ENCODE data around the gene THAP12. TPM values are rescaled to one million over a fixed set of nuclear protein-coding genes. Genes with fewer than 3 reads are reported as not detected.

The THAP12 gene
- total RNA-seq, 1 donor from 2014 or later = 34.3 TPM

DNA sequence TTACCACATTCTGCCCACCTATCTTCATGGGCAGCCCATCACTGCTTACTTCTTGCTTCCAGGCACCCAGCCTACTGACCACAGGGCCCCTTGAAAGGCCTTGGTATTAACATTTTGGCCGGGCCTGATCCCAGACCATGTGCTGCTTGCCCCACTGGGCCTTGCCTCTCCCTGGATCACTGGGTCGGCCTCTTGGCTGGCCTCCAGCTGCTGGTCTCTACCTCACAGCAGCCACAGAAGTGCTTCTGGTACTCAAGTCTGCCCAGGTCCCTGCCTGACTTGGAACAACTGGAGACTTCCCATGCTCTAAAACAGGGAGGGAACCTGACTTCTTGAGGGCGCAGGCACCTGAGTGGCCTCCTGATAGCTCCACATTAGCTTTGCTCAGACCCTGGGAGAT, 63.6 kb downstream of the THAP12 start:
- peak; percentile 41 for DNase-seq
- intact Hi-C loops (cut with DNase I) = loop anchor here (10.0 kb wide), 1 partner anchor 102 kb away; no protein-coding TSS in a partner anchor

GRCh38 chr11:76316726-76317125, 64.2 kb downstream of the THAP12 start:
- ATAC-seq (no peak), DNase-seq (no peak)
- TF ChIP-seq, protein P1, sequence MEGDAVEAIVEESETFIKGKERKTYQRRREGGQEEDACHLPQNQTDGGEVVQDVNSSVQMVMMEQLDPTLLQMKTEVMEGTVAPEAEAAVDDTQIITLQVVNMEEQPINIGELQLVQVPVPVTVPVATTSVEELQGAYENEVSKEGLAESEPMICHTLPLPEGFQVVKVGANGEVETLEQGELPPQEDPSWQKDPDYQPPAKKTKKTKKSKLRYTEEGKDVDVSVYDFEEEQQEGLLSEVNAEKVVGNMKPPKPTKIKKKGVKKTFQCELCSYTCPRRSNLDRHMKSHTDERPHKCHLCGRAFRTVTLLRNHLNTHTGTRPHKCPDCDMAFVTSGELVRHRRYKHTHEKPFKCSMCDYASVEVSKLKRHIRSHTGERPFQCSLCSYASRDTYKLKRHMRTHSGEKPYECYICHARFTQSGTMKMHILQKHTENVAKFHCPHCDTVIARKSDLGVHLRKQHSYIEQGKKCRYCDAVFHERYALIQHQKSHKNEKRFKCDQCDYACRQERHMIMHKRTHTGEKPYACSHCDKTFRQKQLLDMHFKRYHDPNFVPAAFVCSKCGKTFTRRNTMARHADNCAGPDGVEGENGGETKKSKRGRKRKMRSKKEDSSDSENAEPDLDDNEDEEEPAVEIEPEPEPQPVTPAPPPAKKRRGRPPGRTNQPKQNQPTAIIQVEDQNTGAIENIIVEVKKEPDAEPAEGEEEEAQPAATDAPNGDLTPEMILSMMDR (IDR thresholded peaks at IDR 0.05) = no peak
- no peak overlapping the region for H3K27ac ChIP-seq
- no peaks in the 10 kb centered on the region for H3K36me3 ChIP-seq
- H3K4me3 ChIP-seq = no peak overlapping the region
- H3K9me3 ChIP-seq = no peaks in the 10 kb centered on the region
- H3K4me1 ChIP-seq = no peaks in the 10 kb centered on the region
- peaks cover 8% of the 10 kb centered on the region for H3K27me3 ChIP-seq (ENCODE audit: low read depth)
- intact Hi-C loops (cut with DNase I) = loop anchor here (10.0 kb wide), 1 partner anchor 102 kb away; no protein-coding TSS in a partner anchor

More for the DNA sequence above, 63.6 kb downstream of the THAP12 start:
- no peak for ATAC-seq
- peaks cover 13% of the 10 kb centered on the region for H3K27me3 ChIP-seq (ENCODE audit: low read depth)
- no peaks in the 10 kb centered on the region for H3K36me3 ChIP-seq
- no peak overlapping the region for H3K4me3 ChIP-seq
- TF ChIP-seq, protein P1 (IDR thresholded peaks at IDR 0.05) = no peak
- no peak overlapping the region for H3K27ac ChIP-seq
- H3K9me3 ChIP-seq = no peaks in the 10 kb centered on the region
- no peaks in the 10 kb centered on the region for H3K4me1 ChIP-seq

DNA sequence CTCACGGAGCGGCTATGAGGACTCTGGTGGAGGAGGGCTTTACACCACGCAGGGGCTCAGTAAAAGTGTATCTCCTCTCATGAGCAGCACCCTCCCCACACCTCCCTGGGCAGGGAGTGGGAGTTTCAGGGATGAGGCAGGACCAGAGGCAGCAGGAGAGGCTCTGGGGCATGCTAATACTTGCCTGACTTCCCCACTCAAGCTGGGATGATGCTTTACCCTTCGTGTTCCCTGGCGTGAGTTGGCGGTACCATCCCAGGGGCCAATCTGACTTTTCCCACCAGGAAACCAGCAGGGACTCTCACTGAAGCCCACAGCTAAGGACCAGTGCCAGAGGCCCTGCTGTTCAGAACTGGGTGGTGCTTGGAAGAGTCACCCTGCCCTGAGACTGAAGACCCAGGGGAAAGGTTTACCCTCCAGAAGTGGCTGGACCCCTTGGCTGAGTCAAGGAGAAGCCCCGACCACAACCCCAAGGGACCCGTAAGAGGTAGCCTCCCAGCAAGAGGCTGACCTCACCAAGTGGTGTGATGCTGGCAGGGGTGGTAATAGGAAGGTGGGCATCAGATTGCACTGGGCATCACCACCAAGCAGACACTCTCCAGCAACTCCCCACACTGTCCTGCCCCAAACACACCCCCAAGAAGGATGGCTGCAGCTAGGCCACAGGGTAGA, 65.6 kb downstream of the THAP12 start:
- Histone ChIP-seq H3K27me3 (ENCODE audit: low read depth) (peaks cover 1% of the 10 kb centered on the region), H3K4me1 (no peaks in the 10 kb centered on the region), H3K9me3 (no peaks in the 10 kb centered on the region), H3K4me3 (no peak overlapping the region), H3K27ac (no peak overlapping the region), H3K36me3 (no peaks in the 10 kb centered on the region)
- intact Hi-C loops (cut with DNase I) = loop anchor here (10.0 kb wide), 1 partner anchor 101 kb away; no protein-coding TSS in a partner anchor
- peak; percentile 15 for DNase-seq
- TF ChIP-seq, protein P1 (IDR thresholded peaks at IDR 0.05) = no peak
- no peak for ATAC-seq

DNA sequence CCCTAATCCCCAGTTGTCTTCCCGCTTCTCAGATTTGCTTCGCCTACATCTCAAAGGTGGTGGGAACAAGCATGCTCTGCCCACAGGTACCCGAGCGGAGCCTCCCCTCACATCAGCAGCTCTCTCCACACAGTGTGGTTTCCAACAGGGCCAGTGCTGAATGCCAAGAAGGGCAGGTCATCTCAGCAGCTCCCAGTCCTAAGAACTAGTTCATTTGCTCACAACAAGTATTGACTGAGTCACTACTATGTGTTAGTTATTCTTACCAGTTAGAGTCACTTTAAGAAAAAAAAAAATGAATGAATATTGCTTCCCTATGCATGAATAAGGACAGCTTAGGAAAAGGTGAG, 66.2 kb downstream of the THAP12 start:
- no peaks in the 10 kb centered on the region for H3K27me3 ChIP-seq (ENCODE audit: low read depth)
- intact Hi-C loops (cut with DNase I) = loop anchor here (10.0 kb wide), 1 partner anchor 100 kb away; no protein-coding TSS in a partner anchor
- H3K36me3 ChIP-seq = no peaks in the 10 kb centered on the region
- H3K27ac ChIP-seq = no peak overlapping the region
- ATAC-seq = no peak
- H3K4me1 ChIP-seq = no peaks in the 10 kb centered on the region
- no peak overlapping the region for H3K4me3 ChIP-seq
- TF ChIP-seq, protein P1 (IDR thresholded peaks at IDR 0.05) = no peak
- H3K9me3 ChIP-seq = no peaks in the 10 kb centered on the region
- peak; percentile 6 for DNase-seq

- Histone ChIP-seq H3K27me3 (ENCODE audit: low read depth) (no peaks in the 10 kb centered on the region), H3K27ac (no peak overlapping the region), H3K36me3 (no peaks in the 10 kb centered on the region), H3K4me3 (no peak overlapping the region), H3K9me3 (no peaks in the 10 kb centered on the region), H3K4me1 (no peaks in the 10 kb centered on the region)
- ATAC-seq (no peak), DNase-seq (peak; percentile 34)
- TF ChIP-seq, protein P1 (IDR thresholded peaks at IDR 0.05) = no peak
- intact Hi-C loops (cut with DNase I) = loop anchor here (10.0 kb wide), 1 partner anchor 99 kb away; no protein-coding TSS in a partner anchor
These were observed 66.8 kb downstream of the THAP12 start for GRCh38 chr11:76313913-76314740.
